GM21390 (cell line): ENCODE data around the gene ARMCX4.
"Not testable (repeated sequence)": the region's sequence is repeated elsewhere in the genome, so short reads cannot be mapped to it uniquely, and the experiment has no call there.

ENCODE experiments used
- ATAC-seq: cut with Tn5 transposase; IDR thresholded peaks from one replicate; pipeline ENCODE4 v1.9.1; 2021; ENCODE audit not compliant: unreplicated experiment

ARMCX4 gene

DNA sequence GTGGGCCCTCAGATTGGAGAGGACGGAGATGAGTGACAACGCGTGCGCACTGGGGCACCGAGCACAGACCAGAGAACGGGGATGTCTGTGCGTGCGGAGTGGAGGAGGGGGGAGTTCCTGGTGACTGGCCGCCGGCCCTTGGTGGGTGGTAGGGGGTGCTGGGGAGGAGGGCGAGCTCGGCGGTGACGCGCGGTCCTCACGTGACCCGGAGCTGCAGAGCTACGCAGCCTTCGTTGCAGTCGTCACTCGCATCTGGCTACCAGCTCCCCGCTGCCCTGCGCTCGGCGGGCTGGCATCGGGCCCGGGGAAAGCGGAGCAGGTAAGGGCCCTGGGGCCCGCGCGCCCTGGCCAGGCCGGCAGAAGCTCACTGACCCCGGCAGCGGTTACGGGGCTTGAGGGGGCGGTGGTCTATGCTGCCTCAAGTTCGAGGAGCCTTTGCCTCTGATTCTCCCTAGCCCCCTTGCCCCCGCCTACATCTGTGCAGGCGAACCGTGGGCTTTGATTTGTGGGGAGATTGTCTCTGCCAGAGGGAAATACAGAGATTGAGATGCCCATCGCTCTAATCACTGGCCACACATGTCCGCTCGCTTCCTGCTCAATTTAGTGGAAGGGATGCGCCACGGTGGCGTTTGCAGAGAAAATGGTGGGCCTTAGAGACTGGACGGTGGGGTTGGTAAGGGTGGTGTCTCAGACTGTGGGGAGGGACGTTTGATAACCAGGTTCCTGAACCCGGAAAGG is at the start of gene ARMCX4:
ARMCX4 (plus strand) TSS at position 245 of the 738 bp plus-strand sequence. CDS start 3,134 bp downstream, outside the sequence.
- peak; percentile 72 for ATAC-seq

DNA sequence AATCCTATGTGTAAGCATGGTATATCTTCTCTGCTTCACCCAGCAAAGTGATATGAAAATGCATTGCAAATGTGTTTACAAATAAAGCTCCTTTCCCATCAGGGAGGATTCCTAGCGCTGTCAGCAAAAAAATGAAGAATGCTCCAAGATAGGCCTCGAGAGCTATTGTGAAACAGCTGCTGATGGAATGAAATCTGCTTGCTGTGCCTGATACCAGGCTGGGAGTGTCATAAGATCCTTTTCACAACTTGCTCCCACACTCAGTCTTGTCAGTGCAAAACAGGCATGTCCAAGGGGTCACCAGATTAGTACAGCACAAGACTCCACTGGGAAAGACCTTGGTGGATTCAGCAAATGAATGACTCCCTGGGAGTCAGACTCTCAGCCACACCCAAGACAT is 43.2 kb upstream of the ARMCX4 start:
- ATAC-seq: no peak

DNA sequence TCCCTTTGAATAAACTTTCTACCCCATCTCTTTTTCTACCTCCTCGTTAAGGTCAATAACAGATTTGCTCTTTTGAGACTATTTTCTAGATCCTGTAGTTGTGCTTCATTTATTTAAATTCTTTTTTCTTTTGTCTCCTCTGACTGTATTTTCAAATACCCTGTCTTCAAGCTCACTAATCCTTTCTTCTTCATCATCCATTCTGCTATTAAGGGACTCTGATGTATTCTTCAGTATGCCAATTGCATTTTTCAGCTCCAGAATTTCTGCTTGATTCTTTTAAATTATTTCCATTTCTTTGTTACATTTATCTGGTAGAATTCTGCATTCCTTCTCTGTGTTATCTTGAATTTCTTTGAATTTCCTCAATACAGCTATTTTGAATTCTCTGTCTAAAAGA is 36.0 kb upstream of the ARMCX4 start:
- no peak for ATAC-seq

DNA sequence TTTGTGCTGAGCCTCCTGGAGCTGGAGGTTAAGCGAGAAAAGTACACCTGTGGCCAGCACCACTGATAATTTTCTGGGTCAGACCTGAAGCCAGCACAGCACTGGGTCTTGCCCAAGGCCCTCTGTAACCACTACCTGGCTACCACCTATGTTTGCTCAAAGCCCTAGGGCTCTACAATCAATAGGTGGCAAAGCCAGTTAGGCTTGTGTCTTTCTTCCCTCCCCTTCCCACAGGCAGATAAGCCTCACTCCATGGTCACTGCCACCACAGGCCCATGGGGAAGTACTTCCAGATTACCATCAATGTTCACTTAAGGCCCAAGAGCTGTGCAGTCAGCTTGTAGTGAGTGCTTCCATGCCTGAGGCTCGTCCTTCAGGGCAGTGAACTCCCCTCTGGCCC is 35.2 kb upstream of the ARMCX4 start:
- no peak for ATAC-seq

DNA sequence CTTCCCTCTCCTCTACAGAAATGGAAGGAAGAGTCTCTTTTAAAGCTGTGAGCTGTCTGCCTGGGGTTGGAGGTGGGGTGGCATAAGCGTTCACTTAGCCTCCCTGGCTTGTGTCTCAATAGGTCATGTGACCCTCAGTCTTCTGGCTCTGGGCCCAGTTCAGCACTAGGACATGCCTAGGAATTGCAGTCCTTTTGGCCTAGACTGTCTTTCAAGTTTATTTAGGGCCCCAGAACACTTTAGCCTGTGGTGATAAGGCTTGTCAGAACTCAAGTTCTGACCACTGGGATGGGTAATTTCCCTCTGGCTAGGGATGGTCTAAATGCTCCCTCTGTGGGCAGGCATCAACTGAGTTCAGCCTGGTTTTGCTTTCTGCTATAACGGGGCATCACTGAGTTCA is 34.3 kb upstream of the ARMCX4 start:
- ATAC-seq: no peak

DNA sequence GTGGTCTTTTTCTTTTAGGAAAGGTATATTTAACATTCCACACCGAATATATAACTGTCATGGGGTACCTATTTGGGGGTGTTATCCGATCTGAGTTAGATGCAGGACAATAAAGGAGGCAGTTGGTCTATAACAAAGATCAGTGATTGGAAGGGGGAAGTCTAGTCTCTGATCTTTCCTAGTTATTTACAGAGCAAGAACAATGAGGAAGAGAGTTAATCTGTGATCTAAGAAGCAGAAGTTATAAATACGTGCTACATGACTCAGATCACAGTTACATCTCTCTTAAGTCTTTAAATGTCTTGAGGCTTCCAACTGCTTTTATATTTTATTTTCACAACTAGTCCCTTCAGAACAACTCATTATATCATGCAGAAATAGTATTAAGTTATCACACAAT is 33.2 kb upstream of the ARMCX4 start:
- no peak for ATAC-seq

DNA sequence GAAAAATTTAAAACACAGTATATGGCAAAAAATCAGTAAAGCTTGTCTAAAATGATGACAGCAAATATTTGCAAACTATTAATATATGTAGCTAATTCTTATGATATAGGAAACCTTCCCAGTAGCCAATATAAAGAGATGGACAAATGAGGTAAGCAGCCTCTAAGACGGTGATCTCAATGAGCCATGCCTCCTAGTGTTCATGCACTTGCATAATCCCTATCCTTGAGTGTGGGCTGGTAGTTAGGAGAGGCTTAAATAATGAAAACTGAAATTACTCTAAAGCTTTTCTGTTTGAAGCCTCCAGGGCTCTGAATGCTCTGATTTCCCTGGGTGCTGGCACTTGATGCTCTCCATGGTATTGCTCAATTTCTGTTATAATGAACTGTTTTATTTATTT is 24.6 kb upstream of the ARMCX4 start:
- no peak for ATAC-seq

DNA sequence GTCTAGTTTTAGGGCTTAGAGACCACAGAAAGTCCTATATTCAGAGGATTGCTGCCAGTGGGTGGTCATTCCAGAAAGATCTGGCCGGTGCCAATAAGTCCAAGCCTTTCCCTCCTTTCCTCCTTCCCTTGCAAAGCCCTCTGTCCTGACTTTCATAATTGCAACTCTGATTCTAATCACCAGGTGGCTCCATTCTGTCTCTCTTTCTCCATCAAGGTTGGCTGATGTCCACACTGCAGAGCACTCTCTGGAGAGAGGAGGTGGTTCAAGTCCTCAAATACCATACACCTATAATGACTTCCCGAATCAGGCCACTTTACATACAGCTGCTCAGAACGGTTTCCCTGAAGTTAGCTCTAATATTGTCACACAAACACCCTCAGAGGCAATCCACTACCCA is 22.4 kb upstream of the ARMCX4 start:
- peak; percentile 67 for ATAC-seq

DNA sequence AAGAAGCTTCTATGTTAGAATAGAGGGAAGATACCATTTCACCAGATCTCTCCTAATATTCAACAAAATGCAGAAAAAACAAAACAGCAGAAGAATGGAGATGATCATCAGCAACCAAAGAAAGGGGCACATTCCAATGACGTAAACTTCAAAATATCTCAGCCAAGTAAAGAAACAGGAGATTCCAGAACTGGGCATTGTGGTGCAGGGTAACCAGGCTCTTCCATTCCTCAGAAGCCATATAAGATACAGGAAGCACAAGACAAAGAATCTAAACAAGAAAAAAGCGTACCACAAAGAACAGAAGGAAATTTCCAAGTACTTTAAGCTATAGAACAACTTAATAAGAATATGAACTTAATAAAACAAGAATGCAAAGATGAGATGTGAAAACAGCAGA is 6.9 kb upstream of the ARMCX4 start:
- ATAC-seq: no peak

DNA sequence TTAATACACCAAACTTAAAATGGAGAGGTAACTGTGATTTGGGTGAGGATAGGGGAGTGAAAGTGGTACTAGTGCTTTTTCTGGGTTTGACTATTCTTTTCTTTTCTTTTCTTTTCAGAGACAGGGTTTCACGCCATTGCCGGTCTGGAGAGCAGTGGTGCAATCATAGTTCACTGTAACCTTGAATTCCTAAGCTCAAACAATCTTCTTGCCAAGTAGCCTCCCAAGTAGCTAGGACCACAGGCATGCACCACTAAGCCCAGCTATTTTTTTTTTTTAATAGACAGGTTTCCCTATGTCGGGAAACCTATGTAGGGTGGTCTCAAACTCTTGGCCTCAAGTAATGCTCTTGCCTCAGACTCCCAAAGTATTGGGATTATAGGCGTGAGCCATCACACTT is 3.0 kb upstream of the ARMCX4 start:
- no peak for ATAC-seq

DNA sequence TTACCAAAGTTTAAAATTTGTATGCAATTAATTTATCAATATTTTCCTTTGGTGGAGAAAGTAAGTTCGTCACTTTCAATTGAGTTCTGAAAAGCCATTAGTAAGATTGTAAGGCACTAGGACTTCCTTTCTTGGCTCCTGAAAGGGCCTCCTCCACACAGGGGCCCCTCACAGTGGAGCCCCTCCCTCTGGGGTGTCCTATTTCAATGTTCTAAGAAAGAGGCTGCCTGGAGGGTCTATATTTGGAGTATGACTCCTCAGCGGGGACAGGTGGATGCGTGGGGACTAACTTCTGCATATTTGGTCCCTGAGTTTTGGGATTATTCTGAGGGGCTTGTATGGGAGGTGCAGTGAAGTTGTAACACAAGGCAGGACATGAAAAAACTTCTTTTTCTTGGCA is 1.6 kb upstream of the ARMCX4 start:
- ATAC-seq: no peak

DNA sequence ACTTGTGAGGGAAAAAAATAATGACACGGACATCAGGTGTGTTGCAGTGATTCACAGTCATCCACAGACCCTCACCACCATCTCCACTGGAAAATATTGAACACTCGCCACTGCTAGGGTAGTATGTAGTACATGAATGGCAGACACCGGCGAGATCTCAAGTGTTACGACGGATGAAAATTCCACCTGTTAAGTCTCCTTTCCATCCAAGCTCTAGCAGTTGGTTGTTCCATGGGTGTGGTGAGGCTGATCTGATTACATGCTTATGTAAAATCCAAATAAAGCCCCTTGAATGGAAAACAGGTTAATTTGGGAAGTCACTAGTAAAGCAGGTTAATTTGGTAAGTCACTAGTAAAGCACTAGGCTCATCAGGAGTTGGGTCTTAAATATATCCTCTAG is 1.1 kb upstream of the ARMCX4 start:
- ATAC-seq: no peak

DNA sequence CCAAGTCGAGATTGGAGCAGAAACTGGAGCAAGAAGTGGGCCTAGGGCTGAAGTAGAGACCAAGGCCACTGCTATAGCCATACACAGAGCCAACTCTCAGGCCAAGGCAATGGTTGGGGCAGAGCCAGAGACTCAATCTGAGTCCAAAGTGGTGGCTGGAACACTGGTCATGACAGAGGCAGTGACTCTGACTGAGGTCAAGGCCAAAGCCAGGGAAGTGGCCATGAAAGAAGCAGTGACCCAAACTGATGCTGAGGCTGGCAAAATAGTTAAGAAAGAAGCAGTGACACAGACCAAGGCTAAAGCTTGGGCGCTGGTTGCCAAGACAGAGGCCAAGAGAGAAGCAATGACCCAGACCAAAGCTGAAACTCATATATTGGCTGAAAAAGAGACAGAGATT is 3.5 kb downstream of the ARMCX4 start:
- no peak for ATAC-seq

DNA sequence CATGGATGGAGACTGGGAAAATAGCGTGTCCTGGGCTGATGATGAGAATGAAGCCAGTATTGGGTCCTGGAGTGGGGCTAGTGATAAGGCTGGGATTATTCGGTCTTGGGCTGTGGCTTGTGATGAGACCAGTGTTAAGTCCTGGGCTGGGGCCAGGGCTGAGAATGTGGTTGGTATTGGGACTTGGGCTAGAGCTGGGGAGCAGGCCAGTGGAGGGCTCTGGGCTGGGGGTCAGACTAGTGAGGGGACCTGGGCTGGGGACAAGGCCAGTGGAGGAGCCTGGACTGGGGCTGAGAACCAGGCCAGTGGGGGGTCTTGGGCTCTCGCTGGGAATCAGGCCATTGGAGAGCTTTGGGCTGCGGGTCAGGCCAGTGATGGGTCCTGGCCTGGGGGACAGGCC is 6.7 kb downstream of the ARMCX4 start:
- no peak for ATAC-seq

DNA sequence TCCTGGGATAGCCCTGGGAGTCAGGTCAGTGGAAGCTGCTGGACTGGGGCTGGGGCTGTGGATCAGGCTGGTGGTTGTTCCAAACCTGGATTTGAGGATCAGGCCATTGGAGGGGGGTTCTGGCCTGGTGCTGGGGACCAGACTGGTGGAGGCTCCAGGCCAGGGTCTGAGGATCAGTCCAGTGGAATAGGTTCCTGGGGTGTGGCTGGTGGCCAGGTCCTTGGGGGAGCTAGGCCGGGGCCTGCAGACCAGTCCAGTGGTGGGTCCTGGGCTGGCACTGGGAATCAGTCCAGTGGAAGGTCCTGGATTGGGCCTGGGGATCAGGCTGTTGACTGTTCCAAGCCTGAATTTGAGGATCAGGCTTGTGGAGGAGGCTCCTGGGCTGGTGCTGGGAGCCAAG is 8.0 kb downstream of the ARMCX4 start:
- no peak for ATAC-seq

DNA sequence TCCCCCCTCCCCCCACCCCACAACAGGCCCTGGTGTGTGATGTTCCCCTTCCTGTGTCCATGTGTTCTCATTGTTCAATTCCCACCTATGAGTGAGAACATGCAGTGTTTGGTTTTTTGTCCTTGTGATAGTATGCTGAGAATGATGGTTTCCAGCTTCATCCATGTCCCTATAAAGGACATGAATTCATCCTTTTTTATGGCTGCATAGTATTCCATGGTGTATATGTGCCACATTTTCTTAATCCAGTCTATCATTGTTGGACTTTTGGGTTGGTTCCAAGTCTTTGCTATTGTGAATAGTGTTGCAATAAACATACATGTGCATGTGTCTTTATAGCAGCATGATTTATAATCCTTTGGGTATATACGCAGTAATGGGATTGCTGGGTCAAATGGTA is 17.7 kb downstream of the ARMCX4 start:
- ATAC-seq: not testable (repeated sequence)

DNA sequence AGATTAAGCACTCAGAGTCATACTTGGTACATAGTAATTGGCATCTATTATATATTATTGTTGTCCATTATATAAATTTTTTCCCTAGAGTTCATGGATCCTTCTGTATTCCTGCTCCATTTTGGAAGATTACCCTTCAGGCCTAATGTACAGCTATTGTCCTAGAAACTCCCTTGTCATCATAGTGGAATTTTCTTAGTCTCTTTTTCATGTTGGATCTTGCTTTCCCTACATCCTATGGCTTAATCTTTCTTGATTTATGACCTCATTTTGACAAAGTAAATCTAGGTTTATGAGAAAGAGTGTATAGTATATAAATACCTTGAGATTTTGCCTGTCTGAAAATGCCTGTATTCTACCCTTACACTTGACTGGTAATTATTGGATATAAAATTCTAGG is 22.1 kb downstream of the ARMCX4 start:
- no peak for ATAC-seq

DNA sequence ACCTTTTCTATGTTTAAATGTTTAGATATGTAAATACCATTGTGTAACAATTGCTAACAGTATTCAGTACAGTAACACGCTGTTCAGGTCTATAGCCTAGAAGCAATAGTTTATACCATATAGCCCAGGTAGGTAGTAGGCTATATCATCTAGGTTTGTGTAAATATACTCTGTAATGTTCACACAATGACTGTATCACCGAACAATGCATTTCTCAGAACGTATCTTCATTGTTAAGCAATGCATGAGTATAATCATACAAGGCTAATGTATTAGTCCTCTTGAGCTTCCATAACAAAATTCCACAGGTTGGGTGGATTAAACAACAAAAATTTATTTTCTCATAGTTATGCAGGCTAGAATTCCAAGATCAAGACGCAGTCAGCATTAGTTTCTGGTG is 22.7 kb downstream of the ARMCX4 start:
- ATAC-seq: no peak

DNA sequence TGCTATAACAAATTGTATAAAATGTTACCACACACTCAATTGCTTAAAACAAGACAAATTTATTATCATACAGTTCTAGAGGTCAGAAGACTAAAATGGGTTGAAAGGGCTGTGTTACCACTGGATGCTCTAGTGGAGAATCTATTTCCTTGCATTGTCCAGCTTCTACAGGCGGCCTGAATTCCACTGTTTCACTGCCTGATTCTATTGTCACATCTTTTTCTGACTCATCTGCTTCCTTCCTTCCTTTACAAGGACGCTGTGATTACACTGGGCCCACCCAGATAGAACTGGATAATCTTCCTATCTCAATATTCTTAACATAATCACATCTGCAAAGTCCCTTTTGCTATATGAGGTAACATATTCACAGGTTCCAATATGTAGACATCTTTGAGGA is 45.7 kb downstream of the ARMCX4 start:
- ATAC-seq: no peak
